ENCODE measurements around the gene HDGF. TPM values are rescaled to one million over a fixed set of nuclear protein-coding genes. Genes with fewer than 3 reads are reported as not detected.
A peak's percentile ranks its signal among the peaks of the same experiment; 100 is the strongest.

Gene HDGF
- total RNA-seq, 8 experiments from 2014 or later = 93.4 to 328 (median 187) TPM

DNA sequence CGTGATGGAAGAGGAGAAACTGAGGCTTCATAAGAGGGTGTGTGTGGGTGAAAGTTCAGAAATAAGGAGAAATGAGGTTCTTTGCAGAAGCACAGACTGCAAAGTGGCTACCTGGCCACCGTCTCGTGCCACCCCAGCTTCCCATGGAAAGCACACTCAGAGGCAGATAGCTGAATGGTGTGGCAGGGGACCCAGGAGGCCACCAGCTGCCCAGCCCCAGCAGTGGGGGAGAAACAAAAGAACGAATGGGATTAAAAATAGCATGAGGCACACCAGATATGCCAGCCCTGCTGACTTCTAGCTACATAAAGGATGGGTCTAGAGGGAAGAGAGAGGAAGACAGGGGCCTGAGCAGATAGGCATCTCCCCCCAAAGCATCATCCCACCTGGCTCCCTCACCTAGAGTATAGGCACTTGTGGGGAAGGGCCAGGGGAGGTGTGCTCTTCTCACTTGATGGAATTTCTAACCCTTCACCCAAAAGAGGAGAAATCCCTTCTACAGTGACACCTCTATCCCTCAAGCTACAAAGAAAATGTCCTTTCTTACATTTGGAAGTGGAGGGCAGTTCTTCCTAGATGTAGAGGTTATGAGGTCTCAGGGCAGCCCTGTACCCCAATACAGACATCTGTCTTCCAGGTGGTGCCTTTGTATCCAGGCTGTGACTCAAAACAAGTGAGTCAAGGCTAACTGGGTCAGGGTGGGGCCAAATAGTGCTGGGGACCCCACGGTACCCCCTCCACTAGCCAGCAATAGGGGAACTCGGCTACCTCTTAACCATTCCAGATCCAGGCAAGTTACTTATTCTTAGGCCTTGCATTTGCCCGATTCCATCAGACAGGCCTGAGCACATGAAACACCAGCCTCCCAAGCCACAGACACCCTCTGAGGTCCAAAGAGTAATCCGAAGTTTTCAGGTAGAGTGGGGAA is 3.5 kb downstream of the HDGF start:
- no peak for ATAC-seq (replicated peaks in 6 of 8)
- WGBS, 10 experiments = 0 to 50% (median 20%) methylated on average over 2 to 8 of the region's 8 CpGs; no CpG with 5 or more reads in 3 of the 10 experiments
- H3K4me1 ChIP-seq (replicated peaks in 1 of 2) = peaks cover 44 to 46% of the 10 kb centered on the region in 2 donors
- in situ Hi-C loops (cut with MboI; ENCODE audit: low pct_unique_long_range_greater_than_20kb in 2 of 9, low sequenced_read_pairs in 9 of 9, unreplicated experiment in 9 of 9) = no loop called here
- H3K4me3 ChIP-seq = peak overlapping the region; percentile 37 to 52 (median 42)
- peak overlapping the region; percentile 99 for H3K27ac ChIP-seq

DNA sequence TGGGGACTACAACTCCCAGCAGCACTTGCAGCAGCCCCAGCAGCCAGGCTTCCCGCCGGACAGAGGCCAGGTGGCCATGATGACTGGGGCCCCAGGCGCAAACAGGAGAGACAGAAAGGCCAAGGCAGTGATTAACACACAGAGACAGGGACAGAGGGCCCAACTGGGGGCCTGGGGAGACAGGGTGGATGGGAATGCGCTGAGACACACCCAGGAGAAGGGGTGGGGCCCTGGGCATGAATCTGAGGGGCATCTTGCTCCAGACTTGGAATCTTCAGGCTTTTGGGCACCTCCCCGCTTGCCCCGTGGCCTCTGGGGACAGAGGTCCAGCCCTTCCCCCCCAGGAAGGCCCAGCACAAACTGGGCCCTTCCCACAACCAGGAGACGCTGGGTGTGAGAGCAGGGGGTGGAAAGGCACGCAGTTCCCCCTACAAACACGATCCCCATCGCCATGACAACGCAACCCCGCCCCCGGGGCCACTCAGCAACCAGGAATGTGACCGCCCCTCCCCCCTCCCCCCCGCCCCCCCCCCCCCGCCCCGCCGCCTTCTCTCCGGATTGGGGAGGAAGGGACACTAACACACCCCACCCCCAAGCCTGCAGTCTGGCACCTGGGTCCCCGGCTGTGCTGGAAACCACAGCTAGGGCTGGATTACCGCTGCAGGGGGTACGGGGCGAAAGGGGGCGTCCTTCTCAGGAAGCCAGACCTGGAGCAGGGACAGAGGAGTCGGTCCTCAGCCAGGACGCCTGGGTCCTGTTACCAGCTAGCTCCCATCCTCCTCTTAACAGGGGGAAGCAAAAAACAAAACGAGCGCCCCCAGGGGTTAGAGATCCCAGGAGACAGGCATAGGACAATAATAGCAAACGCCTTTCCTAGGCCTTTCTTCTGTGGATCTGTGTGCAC is 4.5 kb downstream of the HDGF start:
- Histone ChIP-seq H3K4me3 (peak overlapping the region; percentile 37 to 52 (median 42)), H3K4me1 (replicated peaks in 1 of 2) (peaks cover 41 to 43% of the 10 kb centered on the region in 2 donors), H3K27ac (peak overlapping the region; percentile 99)
- 0% methylated on average over 1 to 10 of the region's 29 CpGs; no CpG with 5 or more reads in 7 of the 10 experiments for WGBS, 10 experiments
- peak; percentile 46 to 78 (median 69) for ATAC-seq (replicated peaks in 6 of 8)
- in situ Hi-C loops (cut with MboI; ENCODE audit: low pct_unique_long_range_greater_than_20kb in 2 of 9, low sequenced_read_pairs in 9 of 9, unreplicated experiment in 9 of 9) = no loop called here

DNA sequence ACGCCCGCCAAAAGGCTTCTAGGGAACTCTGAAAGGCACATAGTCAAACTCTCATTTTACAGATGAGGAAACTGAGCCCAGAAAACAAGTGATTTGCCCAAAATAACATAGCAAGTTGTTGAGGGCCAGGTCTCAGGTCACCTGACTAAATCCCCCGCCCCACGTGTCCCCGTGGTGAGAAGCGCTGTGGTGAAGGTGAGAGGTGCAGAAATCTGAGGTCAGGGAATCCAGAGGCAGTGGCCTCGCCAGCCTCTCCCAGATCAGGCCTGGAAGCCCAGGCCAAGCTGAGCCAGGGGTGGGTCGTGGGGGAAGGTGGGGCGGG is 5.1 kb downstream of the HDGF start:
- Histone ChIP-seq H3K4me3 (peak overlapping the region; percentile 37 to 52 (median 42)), H3K27ac (peak overlapping the region; percentile 99), H3K4me1 (replicated peaks in 1 of 2) (peaks cover 47 to 49% of the 10 kb centered on the region in 2 donors)
- in situ Hi-C loops (cut with MboI; ENCODE audit: low pct_unique_long_range_greater_than_20kb in 2 of 9, low sequenced_read_pairs in 9 of 9, unreplicated experiment in 9 of 9) = no loop called here
- no peak for ATAC-seq (replicated peaks in 6 of 8)
- 0 to 69% (median 52%) methylated on average over 1 to 7 of the region's 9 CpGs; no CpG with 5 or more reads in 4 of the 10 experiments for WGBS, 10 experiments

DNA sequence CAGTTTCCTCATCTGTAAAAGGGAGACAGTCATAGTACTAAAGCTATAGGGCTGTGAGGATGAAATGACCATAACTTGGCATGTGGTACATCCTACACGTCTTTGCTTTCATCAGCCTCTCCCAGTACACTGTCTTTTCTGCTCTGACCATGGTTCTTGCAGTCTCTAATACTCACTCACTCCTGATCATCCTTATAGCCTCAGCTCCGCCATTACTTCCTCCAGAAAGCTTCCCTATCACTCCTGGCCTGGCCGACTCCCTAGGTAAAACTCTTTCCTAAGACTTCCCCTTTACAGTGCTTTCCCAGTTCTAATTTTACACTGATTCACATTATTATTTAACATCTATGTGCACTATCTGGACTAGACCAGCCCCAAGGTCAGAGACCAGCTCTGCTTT is 5.6 kb downstream of the HDGF start:
- no peak overlapping the region for H3K4me3 ChIP-seq
- H3K4me1 ChIP-seq (replicated peaks in 1 of 2) = peaks cover 49 to 51% of the 10 kb centered on the region in 2 donors
- in situ Hi-C loops (cut with MboI; ENCODE audit: low pct_unique_long_range_greater_than_20kb in 2 of 9, low sequenced_read_pairs in 9 of 9, unreplicated experiment in 9 of 9) = no loop called here
- ATAC-seq (replicated peaks in 6 of 8) = no peak
- 20 to 100% (median 88%) methylated on average over 1 to 3 of the region's 3 CpGs; no CpG with 5 or more reads in 3 of the 10 experiments for WGBS, 10 experiments
- H3K27ac ChIP-seq = peak overlapping the region; percentile 99

DNA sequence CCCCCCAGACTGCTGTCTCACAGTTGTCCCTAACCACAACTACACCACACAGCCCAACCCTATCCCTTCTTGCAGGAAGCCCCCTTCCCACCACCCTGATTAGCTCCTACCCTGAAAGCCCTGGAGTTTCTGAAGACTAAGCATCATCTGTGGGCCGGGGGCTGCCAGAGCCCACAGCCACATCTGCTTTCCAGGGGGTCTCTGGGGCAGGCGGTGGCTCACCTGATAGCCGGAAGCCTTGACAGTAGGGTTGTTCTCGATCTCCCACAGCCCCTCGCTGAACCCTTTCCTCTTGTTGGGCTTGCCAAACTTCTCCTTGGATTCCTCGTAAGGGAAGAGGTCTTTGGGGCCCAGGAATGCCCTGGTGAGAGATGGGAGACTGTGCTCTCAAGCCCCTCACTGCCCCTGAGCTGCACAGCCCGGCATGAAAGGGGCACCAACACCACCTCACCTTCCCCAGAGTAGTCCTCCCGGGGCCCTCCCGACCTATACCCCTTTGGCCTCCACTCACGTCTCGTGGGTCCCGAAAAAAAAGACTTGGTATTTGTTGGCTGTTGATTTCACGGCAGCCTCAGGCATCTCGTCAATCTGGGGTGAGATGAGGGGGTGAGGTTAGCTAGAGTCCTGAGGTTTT is 6.6 kb downstream of the HDGF start:
- no peak for ATAC-seq (replicated peaks in 6 of 8)
- in situ Hi-C loops (cut with MboI; ENCODE audit: low pct_unique_long_range_greater_than_20kb in 2 of 9, low sequenced_read_pairs in 9 of 9, unreplicated experiment in 9 of 9) = no loop called here
- no peak overlapping the region for H3K4me3 ChIP-seq
- H3K4me1 ChIP-seq (replicated peaks in 1 of 2) = peaks cover 47 to 50% of the 10 kb centered on the region in 2 donors
- 60 to 100% (median 94%) methylated on average over 1 to 11 of the region's 14 CpGs; no CpG with 5 or more reads in 4 of the 10 experiments for WGBS, 10 experiments
- H3K27ac ChIP-seq = no peak overlapping the region

DNA sequence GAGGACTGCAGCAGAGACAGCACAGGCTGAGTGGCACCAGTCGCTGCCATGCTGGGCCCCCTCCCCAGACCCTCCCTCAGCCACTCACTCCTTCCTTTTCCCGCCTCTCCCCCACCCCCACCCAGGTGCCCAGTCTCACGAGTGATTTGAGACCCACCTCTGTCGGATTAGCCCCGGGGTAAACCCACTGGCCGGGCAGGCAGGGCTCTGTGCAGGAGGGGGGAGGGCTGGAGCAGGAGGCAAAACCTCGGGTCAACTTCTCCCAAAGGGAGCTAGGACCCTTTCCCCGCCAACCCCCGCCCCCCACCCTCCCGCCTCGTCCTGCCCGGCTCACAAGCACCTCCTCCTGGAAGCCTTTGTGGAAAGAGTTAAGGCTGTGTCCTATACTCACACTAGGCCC is 7.1 kb downstream of the HDGF start:
- ATAC-seq (replicated peaks in 6 of 8) = no peak
- peaks cover 45% of the 10 kb centered on the region in 2 donors for H3K4me1 ChIP-seq (replicated peaks in 1 of 2)
- in situ Hi-C loops (cut with MboI; ENCODE audit: low pct_unique_long_range_greater_than_20kb in 2 of 9, low sequenced_read_pairs in 9 of 9, unreplicated experiment in 9 of 9) = no loop called here
- no peak overlapping the region for H3K27ac ChIP-seq
- no peak overlapping the region for H3K4me3 ChIP-seq
- WGBS, 10 experiments = 100% methylated on average over 1 of the region's 12 CpGs; no CpG with 5 or more reads in 9 of the 10 experiments

DNA sequence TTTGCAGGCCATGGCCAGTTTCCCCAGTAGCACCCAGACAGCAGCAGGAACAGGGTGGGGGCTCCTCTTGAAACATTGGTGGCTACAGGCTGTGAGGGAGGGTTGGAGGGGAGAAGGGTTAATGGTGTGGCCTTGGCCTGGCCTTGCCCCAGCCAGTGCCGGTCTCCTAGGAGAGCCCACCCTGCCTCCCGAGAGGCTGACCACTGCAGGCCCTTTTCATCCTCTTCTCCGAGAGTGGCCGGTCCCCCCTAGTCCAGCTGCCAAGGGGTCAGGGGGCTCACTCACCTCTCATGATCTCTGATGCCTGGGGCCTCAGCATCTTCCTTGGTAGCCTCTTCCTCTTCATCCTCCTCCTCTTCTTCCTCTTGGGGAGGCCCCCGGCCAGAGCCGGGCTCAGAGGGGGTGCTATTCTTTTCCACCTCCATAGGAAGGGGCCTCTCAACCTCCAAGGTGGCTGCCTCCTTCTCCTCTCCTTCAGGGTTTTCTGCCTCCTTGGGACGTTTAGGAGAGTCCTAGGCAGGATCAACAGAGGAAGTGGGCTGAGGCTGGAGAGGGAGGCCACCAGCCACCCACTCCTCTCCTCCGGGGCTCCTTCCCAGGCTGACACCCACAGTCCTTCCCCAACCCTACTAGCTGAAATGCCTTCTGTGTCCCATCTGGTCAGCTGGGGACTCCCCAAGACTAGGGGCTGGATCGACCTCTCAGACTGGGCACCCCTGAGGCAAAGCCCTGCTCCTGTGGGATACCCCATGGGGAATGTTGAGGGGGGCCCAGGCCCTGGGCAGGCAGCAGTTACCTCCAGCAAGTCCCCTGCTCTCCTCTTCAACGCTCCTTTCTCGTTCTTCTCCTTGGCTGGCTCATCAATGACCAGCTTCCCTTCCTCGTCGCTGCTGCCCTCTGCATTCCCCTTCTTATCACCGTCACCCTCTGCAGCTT is 7.8 kb downstream of the HDGF start:
- in situ Hi-C loops (cut with MboI; ENCODE audit: low pct_unique_long_range_greater_than_20kb in 2 of 9, low sequenced_read_pairs in 9 of 9, unreplicated experiment in 9 of 9) = no loop called here
- ATAC-seq (replicated peaks in 6 of 8) = no peak
- Histone ChIP-seq H3K4me1 (replicated peaks in 1 of 2) (peaks cover 38% of the 10 kb centered on the region in 2 donors), H3K4me3 (no peak overlapping the region), H3K27ac (no peak overlapping the region)
- 54 to 100% (median 90%) methylated on average over 1 to 8 of the region's 14 CpGs; no CpG with 5 or more reads in 4 of the 10 experiments for WGBS, 10 experiments

DNA sequence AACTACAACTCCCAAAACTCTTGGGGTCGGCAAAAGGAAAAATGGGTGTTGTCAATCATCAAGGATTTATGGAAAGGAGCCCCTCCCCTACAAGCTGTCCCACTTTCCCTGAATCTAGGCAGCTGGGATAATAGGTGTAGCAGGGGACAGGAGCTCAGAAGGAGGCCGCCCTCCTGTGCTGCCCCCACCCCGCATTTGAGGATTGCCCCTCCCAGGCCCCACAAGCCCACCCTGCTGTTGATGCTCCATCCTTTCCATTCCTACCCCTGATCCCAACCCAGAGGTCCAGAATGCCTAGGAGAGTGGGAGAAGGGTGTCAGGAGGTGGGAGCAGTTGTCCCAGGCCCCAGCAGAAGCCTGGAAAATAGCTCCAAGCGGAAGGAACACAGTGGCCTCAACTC is 8.7 kb downstream of the HDGF start:
- Histone ChIP-seq H3K4me3 (no peak overlapping the region), H3K4me1 (replicated peaks in 1 of 2) (peaks cover 29% of the 10 kb centered on the region in 2 donors), H3K27ac (no peak overlapping the region)
- in situ Hi-C loops (cut with MboI; ENCODE audit: low pct_unique_long_range_greater_than_20kb in 2 of 9, low sequenced_read_pairs in 9 of 9, unreplicated experiment in 9 of 9) = no loop called here
- WGBS, 10 experiments = 57 to 100% (median 92%) methylated on average over 1 to 2 of the region's 4 CpGs; no CpG with 5 or more reads in 5 of the 10 experiments
- ATAC-seq (replicated peaks in 6 of 8) = no peak

DNA sequence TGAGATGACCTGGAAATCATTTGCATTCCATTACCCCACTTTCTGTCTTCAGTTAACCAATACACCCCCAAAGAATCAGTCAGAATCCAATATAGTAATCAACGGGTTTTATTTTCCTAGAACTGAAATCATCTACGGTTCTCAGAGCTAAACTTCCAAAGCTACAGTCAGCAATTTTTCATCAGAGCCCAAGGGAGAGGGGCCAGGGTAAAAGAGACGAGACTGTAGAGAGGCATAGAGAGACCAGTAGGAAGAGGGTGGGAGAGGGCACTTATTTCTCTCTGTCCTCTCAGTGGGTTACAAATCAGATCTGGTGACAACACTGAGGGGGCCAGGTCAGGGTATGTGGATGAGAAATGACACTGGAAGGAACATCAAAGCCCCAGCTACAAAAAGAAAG is 9.5 kb downstream of the HDGF start:
- H3K4me1 ChIP-seq (replicated peaks in 1 of 2) = peaks cover 23% of the 10 kb centered on the region in 2 donors
- H3K4me3 ChIP-seq = no peak overlapping the region
- ATAC-seq (replicated peaks in 6 of 8) = no peak
- no peak overlapping the region for H3K27ac ChIP-seq
- in situ Hi-C loops (cut with MboI; ENCODE audit: low pct_unique_long_range_greater_than_20kb in 2 of 9, low sequenced_read_pairs in 9 of 9, unreplicated experiment in 9 of 9) = no loop called here
- 53 to 100% (median 71%) methylated on average over 1 to 3 of the region's 3 CpGs; no CpG with 5 or more reads in 2 of the 10 experiments for WGBS, 10 experiments

DNA sequence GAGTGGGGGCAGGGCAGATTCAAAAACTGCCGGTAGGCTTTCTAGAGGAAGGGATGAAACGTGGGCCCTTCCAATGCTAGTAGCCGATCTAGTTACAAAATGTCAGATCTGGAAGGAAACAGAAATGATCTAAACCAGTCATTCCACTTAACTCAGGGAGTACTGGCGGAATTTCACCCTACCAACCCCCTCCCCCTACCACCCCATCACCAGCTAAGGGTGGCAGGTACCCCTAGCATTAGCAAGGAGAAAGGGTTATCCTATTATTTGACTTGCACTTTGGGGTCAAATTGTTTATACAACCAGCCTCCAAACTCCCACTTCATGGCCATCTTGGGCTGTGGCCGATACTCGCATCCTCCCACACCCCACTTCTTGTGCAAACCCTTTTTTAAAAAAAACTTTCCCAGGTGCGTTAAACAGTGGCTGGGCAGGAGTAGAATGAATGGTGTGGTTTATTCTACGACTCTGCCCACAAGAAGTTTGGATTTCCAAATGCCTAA is 9.9 kb downstream of the HDGF start:
- WGBS, 10 experiments = 0 to 96% (median 68%) methylated on average over 2 to 8 of the region's 8 CpGs; no CpG with 5 or more reads in 2 of the 10 experiments
- peak overlapping the region; percentile 17 to 65 (median 26) for H3K4me3 ChIP-seq
- peak overlapping the region; percentile 82 to 91 for H3K27ac ChIP-seq
- no peak for ATAC-seq (replicated peaks in 6 of 8)
- in situ Hi-C loops (cut with MboI; ENCODE audit: low pct_unique_long_range_greater_than_20kb in 2 of 9, low sequenced_read_pairs in 9 of 9, unreplicated experiment in 9 of 9) = no loop called here
- H3K4me1 ChIP-seq (replicated peaks in 1 of 2) = peaks cover 23% of the 10 kb centered on the region in 2 donors

DNA sequence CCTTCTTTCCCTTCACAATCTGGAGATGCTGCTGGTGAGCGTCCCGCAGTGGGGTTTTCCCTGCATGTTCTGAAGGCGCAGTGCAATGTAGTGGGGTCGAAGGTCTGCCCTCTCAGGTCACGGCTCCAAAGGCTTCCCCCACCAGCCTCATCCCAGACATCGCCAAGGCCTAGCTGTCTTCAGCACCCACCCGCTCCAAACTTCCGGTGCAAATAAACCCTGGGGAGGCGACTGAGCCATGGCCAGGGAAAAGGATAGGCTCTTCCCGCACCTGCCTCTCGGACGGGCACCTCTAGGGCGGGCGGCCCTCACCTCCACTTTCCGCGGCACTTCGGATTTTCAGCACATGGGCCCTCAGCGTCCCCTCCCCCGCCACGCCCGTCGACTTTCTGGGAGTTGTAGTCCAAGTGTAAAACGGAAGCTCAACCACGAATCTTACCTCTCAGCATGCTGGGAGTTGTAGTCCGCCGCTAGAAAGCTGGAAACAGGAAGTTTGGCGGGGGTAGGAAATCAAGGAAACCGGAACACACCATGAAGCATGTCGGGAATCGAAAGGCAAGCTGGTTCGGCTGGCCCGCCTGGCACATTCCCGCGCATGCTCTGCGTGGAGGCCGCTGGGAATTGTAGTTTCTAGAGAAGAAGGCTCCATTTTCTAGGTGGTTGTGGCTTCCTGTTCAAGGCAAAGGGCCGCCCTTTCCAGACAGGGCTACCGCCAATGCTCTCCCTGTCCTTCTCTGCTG is 10.6 kb downstream of the HDGF start, which contains the start of gene MRPL24:
TSS of gene MRPL24 (minus strand) at position 348 of the 740 bp plus-strand sequence. CDS start 2,384 bp downstream, outside the sequence.
- H3K4me1 ChIP-seq (replicated peaks in 1 of 2) = peaks cover 17 to 18% of the 10 kb centered on the region in 2 donors
- WGBS, 10 experiments = 0 to 4% (median 0%) methylated on average over 1 to 26 of the region's 38 CpGs; no CpG with 5 or more reads in 2 of the 10 experiments
- in situ Hi-C loops (cut with MboI; ENCODE audit: low pct_unique_long_range_greater_than_20kb in 2 of 9, low sequenced_read_pairs in 9 of 9, unreplicated experiment in 9 of 9) = no loop called here
- H3K4me3 ChIP-seq = peak within 1 kb of the TSS; percentile 58 to 80 (median 65)
- H3K27ac ChIP-seq = peak within 1 kb of the TSS; percentile 82 to 91
- ATAC-seq (replicated peaks in 6 of 8) = peak; percentile 93 to 95 (median 94)
